Spleen (tissue), 11 donors: Measurements from ENCODE around the gene RAI14. TPM values are rescaled to one million over a fixed set of nuclear protein-coding genes. Genes with fewer than 3 reads are reported as not detected.

Experiments
- DNase-seq: peaks from one replicate; pipeline ENCODE4 v3.0.0-alpha.2; 2020
- H3K27ac ChIP-seq, 8 donors: fragments of 200-600 bp; sonication (generic) in 7 of 8; 1 replicate in 4 of 8; 2 replicates in 4 of 8; pipeline versions ENCODE4 v1.5.0 to v1.8.0; 2016 to 2021; ENCODE audit warnings: inconsistent platforms in 4 of 8, mild to moderate bottlenecking in 4 of 8, moderate library complexity in 1 of 8
- H3K27me3 ChIP-seq, 7 donors: fragments of 200-600 bp; sonication (generic) in 6 of 7; replicated peaks in 1 of 7; 1 replicate in 4 of 7; 2 replicates in 3 of 7; pipeline versions ENCODE4 v1.5.0 to v1.8.0; 2016 to 2021; ENCODE audit warnings: inconsistent platforms in 3 of 7, mild to moderate bottlenecking in 1 of 7
- H3K36me3 ChIP-seq, 6 donors: fragments of 200-600 bp; sonication (generic) in 5 of 6; 1 replicate in 4 of 6; 2 replicates in 2 of 6; pipeline versions ENCODE4 v1.5.0 to v1.8.0; 2016 to 2021; ENCODE audit warnings: inconsistent platforms in 2 of 6
- H3K4me1 ChIP-seq, 6 donors: fragments of 200-600 bp; sonication (generic) in 5 of 6; 1 replicate in 3 of 6; 2 replicates in 3 of 6; pipeline versions ENCODE4 v1.5.0 to v1.8.0; 2016 to 2021; ENCODE audit warnings: inconsistent platforms in 3 of 6
- H3K4me3 ChIP-seq, 8 donors: fragments of 200-600 bp; sonication (generic) in 7 of 8; 1 replicate in 4 of 8; 2 replicates in 4 of 8; pipeline versions ENCODE4 v1.5.0 to v1.8.0; 2016 to 2021; ENCODE audit warnings: inconsistent platforms in 4 of 8, mild to moderate bottlenecking in 4 of 8, moderate library complexity in 2 of 8
- H3K9me3 ChIP-seq, 8 donors: fragments of 200-600 bp; sonication (generic) in 7 of 8; 1 replicate in 4 of 8; 2 replicates in 4 of 8; pipeline versions ENCODE4 v1.5.0 to v1.8.0; 2016 to 2021; ENCODE audit warnings: inconsistent platforms in 4 of 8
- POLR2A ChIP-seq, 3 donors: fragments of 450-650 bp; IDR thresholded peaks; one replicate each; pipeline ENCODE4 v1.5.1; 2017; ENCODE audit warnings: antibody characterized with exemption in 3 of 3, mild to moderate bottlenecking in 1 of 3
- POLR2AphosphoS5 ChIP-seq, 3 donors: sonication (generic); formaldehyde crosslinking; IDR thresholded peaks; one replicate each; pipeline ENCODE4 v1.5.1; 2017; ENCODE audit warnings: antibody characterized with exemption in 3 of 3
- WGBS, 5 donors: extraction: QIAGEN DNeasy Blood & Tissue Kit in 3 of 5; methylation state at CpG; one replicate each; pipeline versions ENCODE4 v1.1.5 to v1.1.7; 2013 to 2018; 5-methylcytosine and 5-hydroxymethylcytosine counted together
- intact Hi-C: fragments of 100-400 bp; cut with DNase I; formaldehyde crosslinking; loops from one replicate; pipeline ENCODE4 v1.15.0; 2023; ENCODE audit warnings: low total_unique reads
- polyA plus RNA-seq, 3 donors: library from polyadenylated mRNA; stranded (reverse); fragments of 200-250 nt; gene quantifications; one replicate each; pipeline ENCODE4 v1.2.1, GENCODE V29; 2013
- total RNA-seq, 7 donors: library from RNA; depleted of rRNA in 3 of 7; stranded (reverse); fragments of >200 nt in 3 of 7; fragmentation: NEBNext Ultra II Directional in 4 of 7; extraction: Animal tissue kit (Norgen Biotek cat#: 25700) in 4 of 7; gene quantifications; one replicate each; pipeline versions ENCODE4 v1.1.0 to v1.2.1, GENCODE V29; 2016 to 2021
- TF ChIP-seq, protein P1 (sequence below), 11 experiments: fragments of 200-600 bp in 7 of 11; fragments of 450-650 bp in 4 of 11; sonication (generic) in 4 of 11; IDR thresholded peaks in 8 of 11; conservative IDR thresholded peaks in 3 of 11; 1 replicate in 7 of 11; 2 replicates in 4 of 11; pipeline versions ENCODE4 v1.4.0 to v1.8.0; 2016 to 2021; ENCODE audit warnings: antibody characterized with exemption in 11 of 11, inconsistent platforms in 4 of 11, mild to moderate bottlenecking in 1 of 11
- donor health status: healthy with polysubstance abuse.
- donor health status: DM: no; HTN: no; CAD: no; lungs with moderate emphysema.
- donor health status: DM: no; HTN: no; CAD: no.
- donor health status: Bipolar disorder and iron deficiency.
- donor health status: healthy.
- donor health status: DM: no; HTN: no; CAD: no.
- donor health status: DM: yes; HTN: yes; CAD: no.

Gene RAI14
- total and polyA plus RNA-seq, 10 donors, result 14.2 to 217 (median 116) TPM

DNA sequence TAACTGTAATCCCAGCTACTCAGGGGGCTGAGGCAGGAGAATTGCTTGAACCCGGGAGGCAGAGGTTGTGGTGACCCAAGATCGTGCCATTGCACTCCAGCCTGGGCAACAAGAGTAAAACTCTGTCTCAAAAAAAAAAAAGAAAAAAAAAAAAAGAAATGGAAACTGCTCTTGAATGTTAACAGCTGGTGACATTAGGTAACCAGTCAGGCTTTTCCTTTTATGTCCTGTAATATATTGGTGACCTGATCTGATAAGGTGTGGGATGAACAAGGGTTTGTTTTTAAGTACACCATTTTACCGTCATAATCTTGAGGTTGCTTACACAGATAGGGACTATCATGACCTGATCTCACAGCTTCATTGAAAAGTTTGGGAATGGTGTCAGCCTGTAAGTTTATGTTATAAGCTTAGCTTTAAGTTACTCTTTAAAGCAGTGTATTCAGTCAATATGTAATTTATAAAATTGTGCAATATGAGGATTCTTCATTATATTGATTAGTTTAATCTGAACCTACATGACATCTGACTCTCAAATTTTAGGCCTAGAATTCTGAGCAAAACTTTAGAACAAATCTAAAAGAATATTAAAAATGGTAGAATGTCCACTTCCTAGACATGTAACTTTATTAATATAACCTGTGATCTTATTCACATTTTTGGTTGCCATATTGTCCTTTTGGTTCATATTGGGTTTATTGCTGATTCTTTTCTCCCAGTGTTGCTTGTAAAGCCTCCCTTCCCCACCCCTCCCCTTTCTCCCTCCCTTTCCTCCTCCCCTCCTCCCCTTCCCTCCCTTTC, 41.4 kb downstream of the RAI14 start:
- Histone ChIP-seq H3K36me3 (peaks cover 0 to 7% (median 0%) of the 10 kb centered on the region in 6 donors), H3K9me3 (no peaks in the 10 kb centered on the region), H3K4me3 (no peak overlapping the region), H3K27me3 (no peaks in the 10 kb centered on the region), H3K27ac (no peak overlapping the region), H3K4me1 (peaks cover 10 to 31% (median 23%) of the 10 kb centered on the region in 6 donors)
- DNase-seq, result no peak
- WGBS, 5 donors, result 91 to 94% (median 93%) methylated on average over 3 of the region's 3 CpGs
- intact Hi-C loops, result no loop called here
- TF ChIP-seq POLR2AphosphoS5 (IDR thresholded peaks at IDR 0.05) (no peak), POLR2A (IDR thresholded peaks at IDR 0.05) (no peak)
- TF ChIP-seq, protein P1, sequence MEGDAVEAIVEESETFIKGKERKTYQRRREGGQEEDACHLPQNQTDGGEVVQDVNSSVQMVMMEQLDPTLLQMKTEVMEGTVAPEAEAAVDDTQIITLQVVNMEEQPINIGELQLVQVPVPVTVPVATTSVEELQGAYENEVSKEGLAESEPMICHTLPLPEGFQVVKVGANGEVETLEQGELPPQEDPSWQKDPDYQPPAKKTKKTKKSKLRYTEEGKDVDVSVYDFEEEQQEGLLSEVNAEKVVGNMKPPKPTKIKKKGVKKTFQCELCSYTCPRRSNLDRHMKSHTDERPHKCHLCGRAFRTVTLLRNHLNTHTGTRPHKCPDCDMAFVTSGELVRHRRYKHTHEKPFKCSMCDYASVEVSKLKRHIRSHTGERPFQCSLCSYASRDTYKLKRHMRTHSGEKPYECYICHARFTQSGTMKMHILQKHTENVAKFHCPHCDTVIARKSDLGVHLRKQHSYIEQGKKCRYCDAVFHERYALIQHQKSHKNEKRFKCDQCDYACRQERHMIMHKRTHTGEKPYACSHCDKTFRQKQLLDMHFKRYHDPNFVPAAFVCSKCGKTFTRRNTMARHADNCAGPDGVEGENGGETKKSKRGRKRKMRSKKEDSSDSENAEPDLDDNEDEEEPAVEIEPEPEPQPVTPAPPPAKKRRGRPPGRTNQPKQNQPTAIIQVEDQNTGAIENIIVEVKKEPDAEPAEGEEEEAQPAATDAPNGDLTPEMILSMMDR (IDR thresholded peaks at IDR 0.05 in 8 of 11, conservative IDR thresholded peaks at IDR 0.05 in 3 of 11), result no peak

DNA sequence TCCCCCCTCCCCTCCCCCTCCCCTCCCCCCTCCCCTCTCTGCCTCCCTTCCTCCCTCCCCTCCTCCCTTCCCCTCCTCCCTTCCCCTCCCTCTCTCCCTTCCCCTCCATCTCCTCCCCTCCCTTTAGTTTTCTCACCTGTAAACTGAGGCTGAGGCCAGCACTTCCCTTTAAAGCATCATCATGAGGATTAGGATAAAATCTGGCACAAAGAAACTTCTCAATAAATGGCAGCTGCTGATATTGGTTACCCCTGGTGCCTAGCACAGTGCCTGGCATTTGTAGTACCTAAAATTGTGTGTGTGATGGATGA, 41.9 kb downstream of the RAI14 start:
- Histone ChIP-seq H3K27ac (peak overlapping the region in 1 of 8 donors; percentile 14), H3K9me3 (no peaks in the 10 kb centered on the region), H3K36me3 (peaks cover 0 to 3% (median 0%) of the 10 kb centered on the region in 6 donors), H3K4me3 (no peak overlapping the region), H3K4me1 (peaks cover 10 to 31% (median 23%) of the 10 kb centered on the region in 6 donors), H3K27me3 (no peaks in the 10 kb centered on the region)
- intact Hi-C loops, result no loop called here
- TF ChIP-seq POLR2A (IDR thresholded peaks at IDR 0.05) (no peak), POLR2AphosphoS5 (IDR thresholded peaks at IDR 0.05) (no peak)
- TF ChIP-seq, protein P1 (IDR thresholded peaks at IDR 0.05 in 8 of 11, conservative IDR thresholded peaks at IDR 0.05 in 3 of 11), result no peak
- no peak for DNase-seq

DNA sequence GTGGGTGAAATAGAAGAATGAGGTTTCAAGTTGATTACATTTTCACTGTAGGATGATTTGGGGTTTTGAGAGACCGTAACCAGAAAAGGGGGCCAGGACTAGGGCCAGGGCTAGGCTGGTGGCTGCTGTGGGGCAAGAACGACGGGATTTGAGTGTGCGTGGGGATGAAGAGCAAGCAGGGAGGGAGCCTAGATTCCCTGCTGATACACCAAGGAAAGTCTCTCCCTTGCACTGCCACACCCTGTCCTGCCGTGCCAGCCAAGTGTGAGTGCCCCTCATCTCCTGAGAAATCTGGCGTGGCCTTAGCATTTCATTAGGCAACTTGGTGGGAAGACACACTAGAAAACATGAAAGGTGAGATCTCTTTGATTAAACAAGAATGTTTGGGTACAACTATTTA, 42.6 kb downstream of the RAI14 start:
- no peak for DNase-seq
- H3K27ac ChIP-seq, result peak overlapping the region in 1 of 8 donors; percentile 14
- H3K27me3 ChIP-seq, result no peaks in the 10 kb centered on the region
- no peak overlapping the region for H3K4me3 ChIP-seq
- WGBS, 5 donors, result 89 to 93% (median 91%) methylated on average over 6 of the region's 6 CpGs
- intact Hi-C loops, result no loop called here
- no peaks in the 10 kb centered on the region for H3K9me3 ChIP-seq
- no peaks in the 10 kb centered on the region for H3K36me3 ChIP-seq
- H3K4me1 ChIP-seq, result peaks cover 8 to 24% (median 19%) of the 10 kb centered on the region in 6 donors
- TF ChIP-seq POLR2A (IDR thresholded peaks at IDR 0.05), result no peak
- TF ChIP-seq POLR2AphosphoS5 (IDR thresholded peaks at IDR 0.05), result no peak
- TF ChIP-seq, protein P1 (IDR thresholded peaks at IDR 0.05 in 8 of 11, conservative IDR thresholded peaks at IDR 0.05 in 3 of 11), result no peak

DNA sequence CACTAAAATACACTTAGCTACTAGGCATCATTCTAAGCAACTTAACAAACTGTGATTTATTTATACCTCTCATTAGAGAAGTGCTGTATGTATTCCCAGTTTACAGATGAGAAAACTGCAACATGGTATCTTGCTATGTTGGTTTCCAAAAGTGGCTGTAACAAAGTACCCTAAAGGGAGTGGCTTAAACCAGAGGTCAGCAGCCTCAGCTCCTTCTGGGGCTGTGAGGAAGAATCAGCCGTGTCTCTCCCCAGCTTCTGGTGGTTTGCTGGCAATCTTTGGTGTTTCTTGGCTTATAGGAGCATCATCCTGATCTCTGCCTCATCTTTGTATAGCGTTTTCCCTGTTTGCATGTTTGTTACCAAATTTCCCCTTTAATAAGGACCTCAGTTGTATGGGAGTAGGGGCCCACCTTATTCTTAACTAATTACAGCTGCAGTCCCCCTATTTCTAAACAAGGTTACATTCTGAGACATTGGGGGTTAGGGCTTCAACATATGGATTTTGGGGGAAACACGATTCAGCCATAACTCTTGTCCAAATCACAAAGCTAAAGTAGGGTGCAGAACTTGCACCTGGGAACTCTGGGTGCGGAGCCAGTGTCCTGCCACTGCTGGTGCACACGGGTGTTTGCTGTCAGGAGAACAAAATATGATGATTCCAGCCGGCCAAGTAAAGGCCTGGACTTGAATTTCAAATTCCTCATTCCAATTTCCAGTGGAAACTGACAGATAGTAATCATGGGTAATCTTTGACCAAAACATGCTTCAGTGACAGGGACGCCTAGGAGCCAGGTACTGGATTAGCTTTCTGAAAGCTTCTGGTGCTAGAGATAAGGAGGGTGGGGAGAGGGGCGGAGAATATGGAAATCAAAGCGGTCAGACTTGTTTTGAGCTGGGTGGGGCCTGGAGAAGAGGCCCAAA, 43.3 kb downstream of the RAI14 start:
- DNase-seq, result no peak
- H3K4me1 ChIP-seq, result peaks cover 3 to 22% (median 14%) of the 10 kb centered on the region in 6 donors
- H3K4me3 ChIP-seq, result no peak overlapping the region
- no peak overlapping the region for H3K27ac ChIP-seq
- H3K27me3 ChIP-seq, result no peaks in the 10 kb centered on the region
- no peaks in the 10 kb centered on the region for H3K9me3 ChIP-seq
- H3K36me3 ChIP-seq, result no peaks in the 10 kb centered on the region
- intact Hi-C loops, result no loop called here
- 73 to 87% (median 83%) methylated on average over 9 of the region's 9 CpGs for WGBS, 5 donors
- TF ChIP-seq POLR2A (IDR thresholded peaks at IDR 0.05), result no peak
